Stimulated activated CD8-positive, alpha-beta memory T cell treated with anti-CD3 and anti-CD28 coated beads, Interleukin-15, amount 100 ng/mL, for 48 hours (primary cell): ENCODE measurements around the gene RPS27L.
"Not testable (repeated sequence)": the region's sequence is repeated elsewhere in the genome, so short reads cannot be mapped to it uniquely, and the experiment has no call there.

Experiments
- DNase-seq, 2 donors: peaks; one replicate each; pipeline ENCODE4 v3.0.0-alpha.2; 2020; ENCODE audit warnings: low read depth in 2 of 2

RPS27L gene

DNA sequence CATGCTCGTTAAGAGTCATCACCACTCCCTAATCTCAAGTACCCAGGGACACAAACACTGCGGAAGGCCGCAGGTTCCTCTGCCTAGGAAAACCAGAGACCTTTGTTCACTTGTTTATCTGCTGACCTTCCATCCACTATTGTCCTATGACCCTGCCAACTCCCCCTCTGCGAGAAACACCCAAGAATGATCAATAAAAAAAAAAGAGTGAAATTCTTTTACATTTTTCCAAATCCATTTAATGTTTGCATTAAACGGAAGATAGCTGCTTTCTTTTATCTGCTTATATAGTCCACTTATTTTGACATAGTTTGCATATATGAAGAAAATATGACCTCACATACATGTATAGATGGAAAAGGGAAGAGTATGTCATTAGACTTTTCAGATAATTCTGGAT lies 57.7 kb downstream of the RPS27L start:
- not testable (repeated sequence) for DNase-seq

DNA sequence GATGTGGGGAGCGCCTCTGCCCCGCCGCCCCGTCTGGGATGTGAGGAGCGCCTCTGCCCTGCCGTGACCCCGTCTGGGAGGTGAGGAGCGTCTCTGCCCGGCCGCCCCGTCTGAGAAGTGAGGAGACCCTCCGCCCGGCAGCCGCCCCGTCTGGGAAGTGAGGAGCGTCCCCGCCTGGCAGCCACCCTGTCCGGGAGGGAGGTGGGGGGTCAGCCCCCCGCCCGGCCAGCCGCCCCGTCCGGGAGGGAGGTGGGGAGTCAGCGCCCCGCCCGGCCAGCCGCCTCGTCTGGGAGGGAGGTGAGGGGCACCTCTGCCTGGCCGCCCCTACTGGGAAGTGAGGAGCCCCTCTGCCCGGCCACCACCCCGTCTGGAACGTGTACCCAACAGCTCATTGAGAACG lies 58.4 kb downstream of the RPS27L start:
- DNase-seq = not testable (repeated sequence)
